Measurements from ENCODE around the gene MGAT4A. TPM values are rescaled to one million over a fixed set of nuclear protein-coding genes. Genes with fewer than 3 reads are reported as not detected.

MGAT4A gene
- total RNA-seq, 2 experiments from 2014 or later, result 10.1 to 15.4 TPM

- Histone ChIP-seq H3K4me2 (ENCODE audit: low read length) (peak overlapping the region; percentile 87), H3K79me2 (ENCODE audit: insufficient read depth, low read depth, low read length) (peaks cover 23% of the 10 kb centered on the region; the same call in 1 of the 2 replicates), H3K9me2 (ENCODE audit: insufficient read depth, low read length) (no peaks in the 10 kb centered on the region), H4K20me1 (ENCODE audit: insufficient read depth, low read length) (no peaks in the 10 kb centered on the region), H3K4me1 (ENCODE audit: insufficient read depth, low read length, poor library complexity, severe bottlenecking) (peaks cover 31% of the 10 kb centered on the region), H2AFZ (ENCODE audit: low read length) (peak overlapping the region; percentile 78; the same call in 1 of the 2 replicates), H3K4me3 (ENCODE audit: low read depth, low read length, poor library complexity, severe bottlenecking) (peak overlapping the region; percentile 88), H3K36me3 (ENCODE audit: insufficient read depth, low read length) (peaks cover 33% of the 10 kb centered on the region), H3K9me3 (ENCODE audit: low read length) (no peaks in the 10 kb centered on the region), H3K27ac (ENCODE audit: low read depth, low read length, poor library complexity, severe bottlenecking) (peak overlapping the region; percentile 68)
- intact Hi-C loops (cut with micrococcal nuclease; ENCODE audit: unreplicated experiment), result loop anchor here (10.0 kb wide), 1 partner anchor 164 kb away; the partner anchor contains the start of gene INPP4A
- BruUV-seq (replicated peaks), result TSS peak; percentile 55
- ChIA-PET CTCF (ENCODE audit: unreplicated experiment) (interaction anchor here (0.5 kb wide), 1 partner anchor 153 kb away, joined by 5 read pairs; no protein-coding TSS in a partner anchor), POLR2A (interaction anchor here (0.6 to 1.1 kb wide), 3 partner anchors 9 to 1529 kb away, joined by 3 to 4 read pairs (median 3); no protein-coding TSS in a partner anchor)
- peak; percentile 24 for DNase-seq (ENCODE audit: low spot score)
- no peak for TF ChIP-seq EZH2phosphoT487 (IDR thresholded peaks at IDR 0.05; ENCODE audit: borderline replicate concordance, low read depth, low read length)
- TF ChIP-seq CTCF (conservative IDR thresholded peaks at IDR 0.05; ENCODE audit: low read length), result no peak
Measured at GRCh38 chr2:98608962-98609604, 121.8 kb downstream of the MGAT4A start.

- Histone ChIP-seq H3K4me3 (ENCODE audit: low read depth, low read length, poor library complexity, severe bottlenecking) (peak within 1 kb of the TSS; percentile 88), H3K27ac (ENCODE audit: low read depth, low read length, poor library complexity, severe bottlenecking) (peak within 1 kb of the TSS; percentile 68), H3K9me3 (ENCODE audit: low read length) (no peaks in the 10 kb centered on the region), H2AFZ (ENCODE audit: low read length) (peak within 1 kb of the TSS; percentile 78; the same call in 1 of the 2 replicates), H3K4me1 (ENCODE audit: insufficient read depth, low read length, poor library complexity, severe bottlenecking) (peaks cover 31% of the 10 kb centered on the region), H3K36me3 (ENCODE audit: insufficient read depth, low read length) (peaks cover 25% of the 10 kb centered on the region; the same call in 1 of the 2 replicates), H3K4me2 (ENCODE audit: low read length) (peak within 1 kb of the TSS; percentile 98), H3K79me2 (ENCODE audit: insufficient read depth, low read depth, low read length) (peaks cover 23% of the 10 kb centered on the region; the same call in 1 of the 2 replicates), H3K9me2 (ENCODE audit: insufficient read depth, low read length) (no peaks in the 10 kb centered on the region), H4K20me1 (ENCODE audit: insufficient read depth, low read length) (no peaks in the 10 kb centered on the region)
- TF ChIP-seq CTCF (conservative IDR thresholded peaks at IDR 0.05; ENCODE audit: low read length) (peak; percentile 18), EZH2phosphoT487 (IDR thresholded peaks at IDR 0.05; ENCODE audit: borderline replicate concordance, low read depth, low read length) (no peak)
- ChIA-PET POLR2A (interaction anchor here (0.6 to 1.1 kb wide), 4 partner anchors 9 to 1529 kb away, joined by 3 to 4 read pairs (median 3); no protein-coding TSS in a partner anchor), CTCF (ENCODE audit: unreplicated experiment) (no interaction called here)
- DNase-seq (ENCODE audit: low spot score), result peak; percentile 95
- BruUV-seq (replicated peaks), result no TSS peak
- intact Hi-C loops (cut with micrococcal nuclease; ENCODE audit: unreplicated experiment), result loop anchor here (10.0 kb wide), 1 partner anchor 164 kb away; the partner anchor contains the start of gene INPP4A
Measured at GRCh38 chr2:98608116-98608961, 122.6 kb downstream of the MGAT4A start, which contains the start of the genes COA5 and UNC50. TSS of gene COA5 (minus strand) at chr2:98608512. CDS start at chr2:98608405, 107 bp downstream. TSS of gene UNC50 (plus strand) at chr2:98608589. CDS start at chr2:98609760, 1,171 bp downstream.

Data from OCI-LY7 (cell line).